AML-193 (cell line): ENCODE data around the gene TMEM234.

Source experiments
- DNase-seq, 2 experiments: peaks; one replicate each; lab custom pipeline; 2025; lab: John Stamatoyannopoulos, UW

TMEM234 gene

GRCh38 chr1:32199717-32200072 is 22.5 kb downstream of the TMEM234 start:
- no peak for DNase-seq

- DNase-seq, result no peak
Observed at GRCh38 chr1:32199043-32199716, 23.0 kb downstream of the TMEM234 start.

GRCh38 chr1:32198237-32199042 is 23.7 kb downstream of the TMEM234 start:
- DNase-seq, result no peak

- no peak for DNase-seq
Observed at GRCh38 chr1:32197837-32198236, 24.3 kb downstream of the TMEM234 start.

- DNase-seq, result no peak
Observed at GRCh38 chr1:32197074-32197473, 25.1 kb downstream of the TMEM234 start.

GRCh38 chr1:32195972-32196823 is 26.0 kb downstream of the TMEM234 start:
- DNase-seq, result no peak

GRCh38 chr1:32195531-32195930 is 26.6 kb downstream of the TMEM234 start:
- no peak for DNase-seq

- no peak for DNase-seq
Observed at GRCh38 chr1:32194984-32195383, 27.2 kb downstream of the TMEM234 start.

- no peak for DNase-seq
Observed at GRCh38 chr1:32192220-32192948, 29.8 kb downstream of the TMEM234 start.

- no peak for DNase-seq
Observed at GRCh38 chr1:32187850-32188249, 34.3 kb downstream of the TMEM234 start.

GRCh38 chr1:32186491-32186890 is 35.7 kb downstream of the TMEM234 start:
- DNase-seq, result no peak

- no peak for DNase-seq
Observed at GRCh38 chr1:32186077-32186476, 36.1 kb downstream of the TMEM234 start.

- DNase-seq, result no peak
Observed at GRCh38 chr1:32184650-32185049, 37.5 kb downstream of the TMEM234 start.

- no peak for DNase-seq
Observed at GRCh38 chr1:32182060-32182459, 40.1 kb downstream of the TMEM234 start.

- no peak for DNase-seq
Observed at GRCh38 chr1:32181563-32181962, 40.6 kb downstream of the TMEM234 start.

- no peak for DNase-seq
Observed at GRCh38 chr1:32181065-32181464, 41.1 kb downstream of the TMEM234 start.

- no peak for DNase-seq
Observed at GRCh38 chr1:32180186-32181060, 41.7 kb downstream of the TMEM234 start.

GRCh38 chr1:32179443-32180185 is 42.5 kb downstream of the TMEM234 start, which contains the start of gene TXLNA:
Gene TXLNA (plus strand): TSS chr1:32179675. CDS start chr1:32180346, 671 bp downstream.
- DNase-seq, result peak; percentile 86 to 87

- no peak for DNase-seq
Observed at GRCh38 chr1:32179193-32179442, 43.0 kb downstream of the TMEM234 start.
